GM18502 (cell line): Measurements from ENCODE around the gene PLD4.

Source experiments
- ATAC-seq: cut with Tn5 transposase; IDR thresholded peaks from one replicate; pipeline ENCODE4 v1.9.1; 2021; ENCODE audit warnings: mild to moderate bottlenecking; ENCODE audit not compliant: unreplicated experiment, poor library complexity

PLD4 gene

DNA sequence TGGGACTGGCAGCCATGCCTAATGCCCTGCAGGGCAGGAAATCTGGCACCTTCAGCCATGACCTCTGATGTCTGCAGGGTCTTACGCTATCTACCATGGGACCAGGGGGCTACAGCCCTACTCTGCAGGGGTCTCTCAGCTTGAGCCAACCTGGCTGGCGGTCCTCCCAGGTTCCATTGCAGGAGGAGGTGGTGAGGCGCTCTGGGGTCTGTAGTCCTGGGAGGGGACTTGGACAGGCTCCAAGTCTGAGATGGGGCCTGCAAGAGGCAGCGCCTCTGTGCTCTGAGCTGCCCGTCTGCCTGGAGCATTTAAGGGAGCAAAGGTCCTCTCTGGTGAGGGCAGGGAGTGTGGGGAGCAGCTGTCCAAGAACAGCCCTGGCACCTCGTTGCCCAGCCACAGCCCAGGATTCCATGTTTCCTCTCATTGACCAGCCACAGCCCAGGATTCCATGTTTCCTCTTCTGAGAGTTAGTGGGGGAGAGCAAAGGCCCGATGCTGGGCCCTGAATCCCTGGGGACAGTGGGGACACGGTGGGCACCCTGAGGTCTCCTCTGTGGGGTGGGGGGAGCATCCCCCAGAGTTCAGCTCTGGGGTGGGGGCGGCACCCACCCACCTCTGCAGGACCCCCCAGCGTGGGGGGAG lies 655 bp downstream of the PLD4 start:
- ATAC-seq = no peak

DNA sequence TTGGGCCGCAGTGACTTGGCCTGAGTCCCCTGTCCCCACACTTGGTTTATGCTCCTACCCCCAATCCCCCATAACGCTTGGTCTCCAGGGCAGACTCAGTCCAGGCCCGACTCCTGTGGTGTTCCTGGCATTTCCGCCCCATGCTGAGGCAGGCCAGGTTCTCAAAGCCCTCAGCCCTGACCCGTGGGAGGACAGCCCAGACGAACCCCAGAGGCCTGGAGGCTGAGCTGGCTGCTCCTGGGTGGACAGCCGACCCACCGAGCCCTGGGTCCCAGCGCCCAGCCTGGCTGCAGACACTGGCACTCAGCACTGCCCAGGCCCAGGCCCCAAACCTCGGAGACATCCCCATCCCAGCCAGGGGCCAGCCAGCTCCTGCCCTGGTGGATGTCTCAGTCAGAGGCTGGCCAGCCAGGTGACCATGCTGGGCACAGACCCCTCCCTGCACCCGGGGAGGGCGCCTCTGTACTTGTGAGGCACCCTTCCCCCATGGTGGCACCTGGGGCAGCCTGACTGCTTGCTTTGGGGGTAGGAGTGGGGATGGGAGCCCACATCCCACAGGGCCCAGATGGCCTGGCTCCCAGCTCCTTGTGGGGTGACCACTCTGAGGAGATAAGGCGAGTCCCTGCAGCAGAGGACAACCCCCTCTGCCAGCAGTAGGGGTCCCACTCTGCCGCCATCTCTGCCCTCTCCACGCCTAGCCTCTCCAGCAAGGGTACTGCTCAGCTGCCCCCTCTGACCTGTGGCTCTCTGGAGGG lies 1.4 kb downstream of the PLD4 start:
- ATAC-seq = no peak

DNA sequence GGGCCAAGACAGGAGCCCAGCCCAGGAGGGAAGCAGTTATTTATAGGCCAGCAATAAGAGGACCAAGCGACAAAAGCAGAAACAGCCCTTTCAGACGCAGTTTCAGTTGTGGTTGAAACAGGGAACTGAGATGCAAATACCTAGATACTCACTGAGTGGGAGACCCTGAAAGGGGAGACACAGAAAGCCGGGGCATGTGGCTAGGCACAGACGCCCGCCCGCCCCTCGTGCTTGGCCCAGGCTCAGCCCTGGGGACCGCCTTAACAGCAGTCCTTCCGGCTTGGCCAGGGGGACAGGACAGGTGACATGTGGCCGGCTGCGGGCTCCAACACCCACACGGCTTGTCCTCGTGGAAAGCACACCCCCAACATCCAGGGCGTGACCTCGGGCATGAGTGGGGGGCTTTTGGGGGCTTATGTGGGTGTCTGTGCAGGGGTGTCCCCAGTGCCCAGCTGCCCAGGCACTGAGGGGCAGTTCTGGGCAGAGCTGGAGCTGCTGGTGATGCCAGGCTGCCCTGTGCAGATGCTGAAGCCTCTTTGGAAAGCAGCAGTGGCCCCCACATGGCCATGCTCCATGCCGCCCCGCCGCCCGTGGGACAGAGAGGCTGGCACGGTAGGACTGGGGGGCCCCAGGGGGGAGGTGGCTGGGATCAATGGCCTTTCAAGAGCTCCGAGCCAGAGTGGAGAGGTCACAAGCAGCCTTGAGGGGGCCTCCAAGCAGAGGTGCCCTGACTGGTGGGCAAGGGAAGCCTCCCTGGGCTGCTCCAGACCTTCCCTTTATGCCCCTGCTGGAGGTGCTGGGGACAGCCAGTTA lies 2.1 kb downstream of the PLD4 start:
- peak; percentile 79 for ATAC-seq

DNA sequence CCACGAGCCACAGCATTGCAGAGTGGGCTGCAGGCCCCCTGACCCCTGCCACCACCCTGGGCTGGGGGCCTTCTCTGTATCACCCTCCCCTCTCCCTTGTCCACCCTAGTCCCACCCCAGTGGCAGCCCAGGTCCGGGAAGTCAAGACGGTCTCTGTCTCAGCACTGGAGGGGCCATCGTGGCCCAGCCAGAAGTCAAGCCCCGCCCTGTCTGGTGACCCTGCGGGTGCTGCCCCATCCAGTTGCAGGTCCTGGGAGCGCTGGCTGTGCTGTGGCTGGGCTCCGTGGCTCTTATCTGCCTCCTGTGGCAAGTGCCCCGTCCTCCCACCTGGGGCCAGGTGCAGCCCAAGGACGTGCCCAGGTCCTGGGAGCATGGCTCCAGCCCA lies 2.7 kb downstream of the PLD4 start:
- ATAC-seq = no peak

DNA sequence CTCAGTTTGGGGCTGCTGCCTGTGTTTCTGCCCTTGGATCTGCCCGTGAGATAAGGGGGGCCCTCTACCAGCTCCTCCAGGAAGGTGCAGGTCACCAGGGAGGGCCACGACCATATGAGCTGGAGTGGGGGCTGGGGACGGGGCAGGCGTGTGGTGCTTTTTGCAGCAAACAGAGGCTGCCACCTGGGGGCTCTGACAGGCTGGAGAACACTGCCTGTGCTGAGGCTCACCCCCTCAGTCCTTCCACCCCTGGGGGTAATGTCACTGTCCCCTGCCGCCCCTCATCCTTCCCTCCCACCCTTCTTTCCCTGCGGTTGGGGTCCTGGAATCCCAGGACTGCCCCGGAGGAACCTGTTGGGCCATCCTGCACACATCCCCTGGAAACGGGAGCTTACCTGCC lies 3.2 kb downstream of the PLD4 start:
- ATAC-seq = no peak

DNA sequence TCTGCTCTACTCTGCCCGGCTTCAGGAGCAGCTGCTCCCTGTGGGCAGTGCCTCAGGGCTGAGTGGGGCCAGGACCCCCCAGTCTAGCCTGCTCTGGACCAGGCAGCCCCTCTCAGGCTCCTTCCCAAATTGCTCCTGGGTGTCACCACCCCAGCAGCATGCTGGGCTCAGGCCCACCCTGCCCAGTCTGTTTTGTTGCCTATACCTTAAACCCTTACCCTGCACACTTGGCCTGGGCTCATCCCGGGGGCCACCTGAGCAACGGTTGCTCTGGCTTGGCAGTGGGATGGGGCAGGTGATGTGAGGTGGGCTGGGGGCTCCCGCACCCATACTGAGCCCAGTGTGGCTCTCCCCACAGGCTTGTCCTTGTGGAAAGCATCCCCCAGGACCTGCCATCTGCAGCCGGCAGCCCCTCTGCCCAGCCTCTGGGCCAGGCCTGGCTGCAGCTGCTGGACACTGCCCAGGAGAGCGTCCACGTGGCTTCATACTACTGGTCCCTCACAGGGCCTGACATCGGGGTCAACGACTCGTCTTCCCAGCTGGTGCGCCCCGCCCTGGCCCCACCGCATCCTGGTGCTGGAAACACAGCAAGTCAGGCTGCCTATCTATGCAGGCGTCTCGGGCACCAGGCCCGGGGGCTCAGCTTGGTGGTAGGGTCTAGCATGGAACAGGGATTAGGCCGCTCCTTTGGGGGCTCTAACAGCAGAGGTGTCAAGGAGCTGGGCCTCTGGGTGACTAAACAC lies 3.9 kb downstream of the PLD4 start:
- no peak for ATAC-seq

DNA sequence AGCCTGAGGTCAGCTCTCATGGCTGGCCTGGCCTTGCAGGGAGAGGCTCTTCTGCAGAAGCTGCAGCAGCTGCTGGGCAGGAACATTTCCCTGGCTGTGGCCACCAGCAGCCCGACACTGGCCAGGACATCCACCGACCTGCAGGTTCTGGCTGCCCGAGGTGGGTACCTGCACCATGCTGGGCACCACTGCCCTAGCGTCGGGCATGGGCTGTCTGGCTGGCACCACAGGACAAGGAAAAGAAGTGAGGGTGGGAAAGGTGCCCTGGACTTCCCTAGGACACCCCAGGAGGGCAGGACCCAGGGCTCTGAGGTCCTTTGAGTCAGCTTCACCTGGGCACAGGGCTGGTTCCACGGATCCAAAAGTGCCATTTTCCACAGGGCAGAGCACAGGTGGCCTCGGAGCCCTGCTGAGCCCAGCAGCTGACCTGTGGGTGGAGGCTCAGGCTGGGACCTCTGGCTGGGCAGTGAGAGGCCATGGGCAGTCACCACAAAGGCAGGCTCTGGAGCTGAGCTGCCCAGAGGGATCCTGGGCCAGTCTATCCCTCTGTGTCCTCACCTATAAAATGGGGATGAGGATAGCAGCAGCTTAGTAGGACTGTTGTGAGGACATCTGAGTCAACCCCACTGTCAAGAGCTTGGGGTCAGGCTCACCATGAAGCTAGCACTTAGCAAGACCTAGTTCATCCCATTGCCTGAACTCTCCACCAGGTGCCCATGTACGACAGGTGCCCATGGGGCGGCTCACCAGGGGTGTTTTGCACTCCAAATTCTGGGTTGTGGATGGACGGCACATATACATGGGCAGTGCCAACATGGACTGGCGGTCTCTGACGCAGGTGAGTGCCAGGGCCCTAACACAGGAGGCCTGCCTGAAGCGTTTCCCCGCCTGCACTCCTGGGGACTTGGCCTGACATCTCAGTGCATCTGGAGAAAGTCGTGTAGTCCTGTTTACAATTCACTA lies 4.9 kb downstream of the PLD4 start:
- ATAC-seq = no peak

DNA sequence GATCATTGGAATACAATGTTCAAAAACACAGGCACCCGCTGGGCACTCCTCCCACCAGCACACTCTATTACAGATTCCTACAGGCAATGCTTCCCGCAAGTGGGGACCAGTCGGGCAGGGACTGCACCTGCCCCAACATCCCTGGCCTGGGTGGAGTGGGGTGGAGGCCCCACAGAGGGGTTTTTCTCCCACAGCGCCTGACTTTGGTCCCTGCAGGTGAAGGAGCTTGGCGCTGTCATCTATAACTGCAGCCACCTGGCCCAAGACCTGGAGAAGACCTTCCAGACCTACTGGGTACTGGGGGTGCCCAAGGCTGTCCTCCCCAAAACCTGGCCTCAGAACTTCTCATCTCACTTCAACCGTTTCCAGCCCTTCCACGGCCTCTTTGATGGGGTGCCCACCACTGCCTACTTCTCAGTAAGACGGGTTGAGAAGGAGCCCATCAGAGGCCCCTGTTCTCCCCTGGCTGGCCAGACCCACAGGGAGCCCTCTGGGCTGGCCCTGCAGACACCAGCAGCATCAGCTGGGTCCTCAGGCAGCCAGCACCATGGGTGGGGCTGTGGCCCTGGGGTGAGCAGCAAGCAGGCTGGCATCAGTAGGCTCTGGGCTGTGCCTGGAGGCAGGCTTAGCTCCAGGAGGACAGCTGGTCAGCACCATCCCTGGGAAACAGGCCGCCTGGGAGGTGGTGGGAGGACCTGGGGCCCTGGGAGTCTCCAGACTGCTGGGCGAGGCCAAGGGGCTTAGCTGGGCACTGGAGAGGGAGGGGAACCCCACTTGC lies 6.0 kb downstream of the PLD4 start:
- no peak for ATAC-seq

DNA sequence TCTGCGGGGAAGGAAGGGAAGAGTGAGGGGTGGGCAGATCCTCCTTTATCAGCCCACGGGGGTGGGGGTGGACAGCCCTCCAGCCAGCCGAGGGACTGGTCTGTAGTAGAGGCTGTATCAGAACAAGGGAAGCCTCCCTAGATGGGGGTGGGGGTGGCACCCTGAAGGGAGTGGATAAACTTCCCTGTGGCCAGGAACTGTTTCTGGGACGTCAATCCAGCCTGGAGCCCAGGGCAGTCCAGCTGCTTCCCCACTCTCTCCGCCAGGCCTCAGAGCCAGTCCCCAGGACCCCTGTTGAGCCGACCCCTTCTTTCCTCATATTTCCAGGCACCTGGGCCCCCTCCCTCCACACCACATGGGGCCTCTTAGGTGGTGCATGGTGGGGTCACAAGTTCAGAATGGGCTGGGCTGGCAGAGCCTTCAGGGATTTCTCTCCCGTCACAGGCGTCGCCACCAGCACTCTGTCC lies 6.7 kb downstream of the PLD4 start:
- no peak for ATAC-seq

DNA sequence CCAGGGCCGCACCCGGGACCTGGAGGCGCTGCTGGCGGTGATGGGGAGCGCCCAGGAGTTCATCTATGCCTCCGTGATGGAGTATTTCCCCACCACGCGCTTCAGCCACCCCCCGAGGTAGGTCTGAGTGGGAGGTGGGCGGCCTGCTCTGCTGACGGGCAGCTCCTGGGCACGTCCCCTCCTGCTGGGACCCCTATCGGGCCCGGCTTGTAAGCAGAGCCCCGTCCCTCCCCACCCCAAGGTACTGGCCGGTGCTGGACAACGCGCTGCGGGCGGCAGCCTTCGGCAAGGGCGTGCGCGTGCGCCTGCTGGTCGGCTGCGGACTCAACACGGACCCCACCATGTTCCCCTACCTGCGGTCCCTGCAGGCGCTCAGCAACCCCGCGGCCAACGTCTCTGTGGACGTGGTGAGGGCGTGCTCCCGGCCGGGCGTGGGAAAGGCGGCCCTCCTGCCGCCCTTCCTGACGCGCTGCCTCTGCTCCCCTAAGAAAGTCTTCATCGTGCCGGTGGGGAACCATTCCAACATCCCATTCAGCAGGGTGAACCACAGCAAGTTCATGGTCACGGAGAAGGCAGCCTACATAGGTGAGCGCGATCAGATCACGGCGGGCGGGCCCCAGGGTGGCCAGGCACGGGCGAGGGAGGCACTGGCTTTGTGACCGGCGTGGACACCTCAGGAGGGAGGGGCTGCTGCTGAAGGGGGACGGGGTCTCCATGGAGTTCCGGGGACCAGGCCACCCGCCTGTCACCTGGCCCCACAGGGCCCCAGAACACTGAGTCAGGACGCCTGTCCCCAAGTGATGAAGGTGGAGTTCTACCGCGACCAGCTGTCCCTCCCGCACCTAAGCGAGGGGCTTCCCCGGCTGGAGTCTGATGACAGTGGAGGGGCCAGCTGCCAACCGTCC lies 7.3 kb downstream of the PLD4 start:
- ATAC-seq = no peak

DNA sequence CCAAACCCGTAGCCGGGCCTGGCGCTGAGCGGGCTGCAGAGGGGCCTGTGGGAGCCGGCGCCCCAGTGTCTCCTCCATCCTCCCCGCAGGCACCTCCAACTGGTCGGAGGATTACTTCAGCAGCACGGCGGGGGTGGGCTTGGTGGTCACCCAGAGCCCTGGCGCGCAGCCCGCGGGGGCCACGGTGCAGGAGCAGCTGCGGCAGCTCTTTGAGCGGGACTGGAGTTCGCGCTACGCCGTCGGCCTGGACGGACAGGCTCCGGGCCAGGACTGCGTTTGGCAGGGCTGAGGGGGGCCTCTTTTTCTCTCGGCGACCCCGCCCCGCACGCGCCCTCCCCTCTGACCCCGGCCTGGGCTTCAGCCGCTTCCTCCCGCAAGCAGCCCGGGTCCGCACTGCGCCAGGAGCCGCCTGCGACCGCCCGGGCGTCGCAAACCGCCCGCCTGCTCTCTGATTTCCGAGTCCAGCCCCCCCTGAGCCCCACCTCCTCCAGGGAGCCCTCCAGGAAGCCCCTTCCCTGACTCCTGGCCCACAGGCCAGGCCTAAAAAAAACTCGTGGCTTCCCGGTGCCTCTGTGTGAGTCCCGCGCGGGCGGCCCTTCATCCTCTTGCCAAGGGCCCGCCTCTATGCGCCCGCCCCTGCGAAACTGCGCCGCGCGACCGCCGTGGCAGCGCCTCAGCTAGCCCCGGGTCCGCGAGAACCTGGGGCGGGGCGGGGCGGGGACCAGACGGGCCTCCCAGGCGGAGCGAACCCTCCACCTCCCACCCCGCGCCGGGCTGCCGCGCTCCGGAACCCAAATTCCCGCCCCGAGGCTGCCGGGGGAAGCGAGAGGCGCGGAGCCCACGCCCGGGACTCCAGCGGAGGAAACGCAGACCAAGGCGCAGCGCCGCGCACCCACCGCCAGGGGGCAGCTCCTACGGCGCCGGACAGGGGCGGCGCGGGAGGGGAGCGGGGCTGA lies 8.3 kb downstream of the PLD4 start:
- peak; percentile 68 for ATAC-seq

DNA sequence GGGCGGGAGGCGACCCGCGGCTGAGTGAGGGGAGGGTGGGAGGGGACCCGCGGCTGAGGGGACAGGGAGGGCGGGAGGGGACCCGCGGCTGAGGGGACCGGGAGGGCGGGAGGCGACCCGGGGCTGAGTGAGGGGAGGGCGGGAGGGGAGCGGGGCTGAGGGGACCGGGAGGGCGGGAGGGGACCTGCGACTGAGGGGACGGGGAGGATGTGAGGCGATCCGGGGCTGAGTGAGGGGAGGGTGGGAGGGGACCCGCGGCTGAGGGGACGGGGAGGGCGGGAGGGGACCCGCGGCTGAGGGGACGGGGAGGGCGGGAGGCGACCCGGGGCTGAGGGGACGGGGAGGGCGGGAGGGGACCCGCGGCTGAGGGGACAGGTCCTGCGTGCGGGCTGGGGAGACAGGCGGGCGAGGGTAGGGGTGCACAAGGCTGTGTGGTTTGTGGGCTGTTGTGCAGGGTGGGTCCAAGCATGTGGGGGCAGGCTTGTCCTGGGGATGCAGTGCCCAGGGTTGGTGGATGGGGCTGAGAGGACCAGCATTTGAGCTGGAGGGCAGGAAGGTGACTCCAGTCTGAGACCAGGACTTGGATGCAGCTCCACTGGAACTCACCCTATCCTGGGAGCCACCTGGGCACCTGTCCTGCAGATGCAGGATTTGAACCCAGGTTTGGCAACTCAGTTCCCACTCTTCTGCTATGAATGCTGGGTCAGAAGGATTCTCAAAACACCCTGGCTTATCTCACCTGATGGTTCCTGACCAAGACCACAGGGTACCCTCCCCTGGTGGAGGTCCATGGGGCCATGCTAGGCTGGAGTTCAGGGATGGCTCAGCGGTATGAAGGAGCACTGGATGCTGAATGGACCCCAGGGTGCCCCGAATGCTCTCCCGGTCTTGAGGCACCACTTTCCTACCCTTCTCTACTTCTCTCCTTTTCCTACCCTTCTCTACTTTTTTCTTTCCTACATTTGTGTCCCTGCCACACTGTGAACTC lies 9.4 kb downstream of the PLD4 start:
- no peak for ATAC-seq

DNA sequence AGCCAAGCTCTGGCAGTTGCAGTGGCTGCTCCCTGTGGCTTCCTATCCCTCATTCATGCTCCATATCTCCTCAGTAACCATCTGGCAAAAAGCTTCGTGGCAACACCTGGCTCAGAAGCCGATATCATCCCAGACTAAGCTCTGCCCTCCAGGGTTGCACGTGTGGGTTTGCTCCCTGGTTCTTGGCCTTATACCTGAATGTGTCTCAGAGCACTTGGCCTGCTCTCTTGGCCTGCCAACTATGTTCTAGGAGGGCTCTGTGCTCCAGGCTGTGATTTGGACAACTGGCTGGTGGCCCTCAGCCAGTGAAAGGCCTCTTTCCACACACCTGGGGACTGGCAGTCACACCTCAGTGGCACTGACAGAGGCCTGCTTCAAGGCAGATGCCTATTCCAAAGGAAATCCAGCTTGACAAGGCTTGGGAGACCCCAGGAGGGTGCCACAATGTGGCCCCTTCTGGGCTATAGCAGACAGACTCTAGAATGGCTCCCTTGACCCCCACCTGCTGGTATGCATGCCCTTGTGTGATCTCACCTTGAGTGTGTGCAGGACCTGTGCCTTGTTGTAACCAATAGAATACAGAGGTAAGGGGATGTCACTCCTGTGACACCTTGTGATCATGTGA lies 10.5 kb downstream of the PLD4 start:
- no peak for ATAC-seq

DNA sequence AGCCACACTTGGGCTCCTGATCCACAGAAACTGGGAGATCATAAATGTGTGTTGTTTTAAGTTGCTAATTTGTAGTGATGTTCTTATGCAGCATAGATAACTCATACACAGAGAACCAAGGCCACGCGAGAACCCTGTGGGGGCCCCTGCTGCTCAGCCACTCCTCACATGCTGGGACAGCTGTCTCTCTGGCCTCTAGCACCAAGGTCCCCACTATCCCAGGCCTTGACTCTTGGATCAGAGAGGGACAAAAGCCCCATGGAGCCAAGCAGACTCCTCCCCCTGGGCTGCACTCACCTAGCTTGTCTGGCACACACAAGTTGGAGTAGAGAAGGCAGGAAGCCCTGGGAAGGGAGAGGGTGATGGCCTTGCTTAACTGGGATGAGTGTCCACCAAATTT lies 11.3 kb downstream of the PLD4 start:
- no peak for ATAC-seq
